ENCODE data around the gene COX8A.
A peak's percentile ranks its signal among the peaks of the same experiment; 100 is the strongest.

Gene COX8A

DNA sequence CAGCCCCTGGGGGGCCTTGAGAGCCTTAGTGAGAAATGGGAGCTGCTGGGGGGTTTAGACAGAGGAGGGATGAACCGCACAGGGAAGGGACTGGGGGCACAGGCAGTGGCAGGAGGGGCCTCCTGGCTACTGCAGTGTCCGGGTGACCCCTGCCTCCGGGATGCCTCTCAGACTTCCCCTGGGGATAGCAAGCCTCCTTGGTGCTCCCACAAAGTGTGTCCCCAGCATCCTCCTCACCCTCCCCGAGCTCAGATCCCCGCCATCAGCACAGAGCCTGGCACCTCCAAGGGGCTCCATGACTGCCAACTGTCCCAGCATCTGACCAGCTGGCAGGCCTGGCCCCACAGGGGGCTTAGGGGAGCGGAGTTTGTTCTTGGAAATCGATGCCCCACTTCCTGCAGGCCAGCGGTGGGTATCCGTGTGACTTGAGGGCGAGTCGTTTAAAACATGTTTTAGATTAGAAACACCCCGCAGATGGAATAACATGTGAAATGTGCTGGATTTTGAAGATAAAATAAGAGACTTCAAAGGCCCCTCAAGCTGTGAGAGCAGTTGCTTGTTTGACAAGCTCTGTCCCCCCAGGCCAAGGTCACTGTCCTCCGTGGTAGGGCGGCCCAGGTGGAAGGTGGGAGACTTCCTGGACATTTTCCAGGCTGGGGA is 47.8 kb downstream of the COX8A start:
- DNase-seq: peak in 1 of 2 experiments; percentile 45

DNA sequence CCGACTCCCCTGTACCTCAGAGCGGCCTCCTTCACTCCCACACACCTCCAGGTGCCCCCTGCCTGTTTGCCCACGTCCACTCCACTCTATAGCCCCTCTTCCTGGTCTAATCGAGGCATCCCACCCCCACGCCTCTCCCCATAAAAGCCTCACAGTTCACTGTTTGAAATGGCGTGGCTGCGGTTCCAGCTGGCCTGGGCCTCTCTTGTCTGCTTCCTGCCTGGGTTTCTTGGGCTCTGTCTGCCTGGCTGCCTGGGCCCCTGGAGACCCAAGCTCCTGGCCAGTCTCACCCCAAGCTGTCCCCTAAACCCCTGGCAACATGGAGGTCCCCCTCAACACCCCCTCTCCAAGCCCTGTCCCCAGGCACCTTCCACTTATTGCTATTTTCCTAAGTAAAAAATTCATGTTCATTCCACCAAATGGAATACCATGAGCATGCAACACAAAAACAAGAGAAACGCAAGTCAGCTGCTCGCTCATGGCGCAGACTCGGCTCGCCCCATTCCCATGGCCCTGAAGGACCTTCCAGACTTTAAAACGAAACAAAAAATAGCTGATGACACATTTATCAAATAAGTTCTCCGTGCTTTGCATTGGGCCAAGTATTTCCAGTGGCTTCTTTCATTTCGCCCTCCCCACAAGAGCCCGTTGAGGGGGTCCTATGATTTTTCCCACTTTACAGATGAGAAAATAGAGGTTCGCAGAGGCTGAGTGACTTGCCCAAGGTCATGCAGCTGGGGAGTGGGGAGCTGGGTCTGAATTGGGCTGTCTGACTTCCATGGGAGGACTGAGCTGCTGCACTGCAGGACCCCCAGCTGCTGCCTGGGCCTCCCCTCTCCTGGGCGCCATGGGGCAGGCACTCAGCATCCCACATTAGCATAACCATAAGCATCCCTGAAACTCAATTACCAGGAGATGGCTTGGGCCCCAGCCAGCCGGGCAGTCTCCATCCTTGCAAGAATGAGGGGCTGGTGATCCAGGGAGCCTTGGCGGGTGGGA is 49.6 kb downstream of the COX8A start:
- DNase-seq: no peak

DNA sequence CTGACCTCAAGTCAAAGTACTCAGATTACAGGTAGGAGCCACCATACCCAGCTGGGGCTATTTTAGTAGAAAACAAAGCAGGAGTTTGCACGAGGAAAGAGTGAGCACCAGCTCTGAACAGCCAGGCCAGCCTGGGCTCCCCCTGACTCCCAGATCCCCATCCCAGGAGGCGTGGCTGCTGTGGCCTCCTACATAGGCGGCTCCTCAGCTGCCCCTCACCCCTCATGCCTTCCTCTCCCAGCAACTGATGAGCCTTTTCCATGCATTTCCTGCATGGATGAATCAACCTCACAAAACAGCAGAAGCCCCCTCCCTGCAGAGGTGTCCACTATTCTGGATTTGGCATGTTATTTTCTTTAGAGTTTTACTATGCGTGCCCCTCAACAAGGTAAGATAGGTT is 50.8 kb downstream of the COX8A start:
- DNase-seq: no peak

Measured in NCI-H524 (cell line).